ENCODE results near the gene TTYH2.

- TF ChIP-seq CTCF (IDR thresholded peaks at IDR 0.05), result no peak
- TF ChIP-seq POLR2A (IDR thresholded peaks at IDR 0.05), result no peak
- TF ChIP-seq EP300 (IDR thresholded peaks at IDR 0.05), result no peak
These were observed 30.0 kb upstream of the TTYH2 start for GRCh38 chr17:74183411-74183810.

Measured in tibial nerve (tissue), 4 donors.